ENCODE data around the gene ZMYND8.
A peak's percentile ranks its signal among the peaks of the same experiment; 100 is the strongest.
"Not testable (repeated sequence)": the region's sequence is repeated elsewhere in the genome, so short reads cannot be mapped to it uniquely, and the experiment has no call there.

ZMYND8 gene

DNA sequence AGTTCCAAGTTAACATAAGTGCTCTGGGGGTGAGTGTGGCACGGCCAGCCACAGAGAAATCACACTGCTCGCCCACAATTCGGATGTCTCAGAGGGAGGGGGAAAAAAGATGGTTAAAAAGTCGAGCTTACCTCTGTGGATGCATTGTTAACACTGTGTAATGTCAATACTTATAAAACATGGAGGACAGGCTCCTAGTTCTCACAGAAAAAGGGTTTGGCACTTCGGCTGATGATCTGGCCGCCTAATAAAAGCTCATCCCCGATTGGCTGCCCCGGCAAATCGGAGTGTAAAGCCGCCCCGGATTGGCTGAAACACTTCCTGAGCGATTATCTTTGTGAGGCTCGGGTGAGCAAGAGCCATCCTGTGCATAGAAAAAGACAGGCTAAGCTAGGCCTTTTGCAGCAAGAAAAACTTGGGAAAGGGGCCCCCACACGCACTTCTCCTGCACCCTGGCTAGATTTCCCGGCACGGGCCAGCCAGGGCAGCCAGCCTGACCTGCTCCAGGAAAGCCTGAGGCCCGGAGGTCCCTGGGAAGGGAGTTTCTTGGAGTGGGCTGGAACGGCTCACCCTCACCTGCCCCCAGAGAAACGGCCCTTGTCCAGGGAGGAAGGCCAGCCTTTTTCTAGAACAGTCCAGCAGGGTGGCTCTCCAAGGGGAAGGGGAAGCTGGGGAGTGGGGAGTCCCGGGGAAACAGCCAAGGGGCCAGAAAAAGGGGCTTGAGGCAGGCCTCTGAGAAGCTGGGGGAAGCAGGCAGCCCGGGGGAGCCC lies at the start of gene ZMYND8:
ZMYND8 (minus strand) TSS at position 174 of the 770 bp plus-strand sequence; CDS start at position 145, 29 bp downstream.
- peak; percentile 96 for DNase-seq

DNA sequence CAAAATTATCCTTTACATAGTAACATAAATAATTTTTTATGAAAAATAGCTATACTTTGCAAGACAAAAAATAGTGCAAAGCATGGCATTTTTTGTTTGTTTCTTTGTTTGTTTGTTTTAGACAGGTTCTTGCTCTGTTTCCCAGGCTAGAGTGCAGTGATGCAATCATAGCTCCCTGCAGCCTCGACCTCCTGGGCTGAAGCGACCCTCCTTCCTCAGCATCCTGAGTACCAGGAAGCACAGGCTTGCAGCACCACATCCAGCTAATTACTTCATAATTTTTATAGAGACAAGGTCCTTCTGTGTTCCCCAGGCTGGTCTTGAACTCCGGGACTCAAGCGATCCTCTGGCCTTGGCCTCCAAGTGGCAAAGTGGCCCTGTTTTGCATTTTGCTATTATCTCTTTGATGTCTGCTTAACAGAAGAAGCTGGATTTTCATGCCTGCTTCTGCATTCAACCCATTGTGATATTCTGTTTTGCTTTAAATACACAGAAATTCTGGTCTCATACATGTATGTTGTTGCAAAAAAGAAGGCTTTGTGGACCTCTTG lies 49.4 kb upstream of the ZMYND8 start:
- no peak for DNase-seq

DNA sequence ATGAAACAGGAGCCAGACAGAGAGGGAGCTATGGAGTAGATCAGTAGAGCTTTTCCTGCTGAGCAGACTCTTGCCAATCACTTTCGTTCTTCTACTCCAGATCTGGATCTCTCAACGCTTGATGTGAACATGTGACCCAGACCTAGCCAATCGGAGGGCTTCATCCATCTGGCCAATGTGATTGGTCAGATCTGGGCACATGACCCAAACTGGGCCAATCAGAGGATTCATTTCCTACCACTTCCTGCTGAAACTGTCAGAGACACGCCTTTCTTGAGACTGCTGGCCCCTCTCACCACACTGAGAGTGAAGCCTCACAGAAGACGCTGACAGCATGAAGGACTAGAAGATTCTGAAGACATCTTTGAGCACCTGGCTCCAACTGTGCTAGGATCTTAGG lies 44.2 kb upstream of the ZMYND8 start:
- no peak for DNase-seq

DNA sequence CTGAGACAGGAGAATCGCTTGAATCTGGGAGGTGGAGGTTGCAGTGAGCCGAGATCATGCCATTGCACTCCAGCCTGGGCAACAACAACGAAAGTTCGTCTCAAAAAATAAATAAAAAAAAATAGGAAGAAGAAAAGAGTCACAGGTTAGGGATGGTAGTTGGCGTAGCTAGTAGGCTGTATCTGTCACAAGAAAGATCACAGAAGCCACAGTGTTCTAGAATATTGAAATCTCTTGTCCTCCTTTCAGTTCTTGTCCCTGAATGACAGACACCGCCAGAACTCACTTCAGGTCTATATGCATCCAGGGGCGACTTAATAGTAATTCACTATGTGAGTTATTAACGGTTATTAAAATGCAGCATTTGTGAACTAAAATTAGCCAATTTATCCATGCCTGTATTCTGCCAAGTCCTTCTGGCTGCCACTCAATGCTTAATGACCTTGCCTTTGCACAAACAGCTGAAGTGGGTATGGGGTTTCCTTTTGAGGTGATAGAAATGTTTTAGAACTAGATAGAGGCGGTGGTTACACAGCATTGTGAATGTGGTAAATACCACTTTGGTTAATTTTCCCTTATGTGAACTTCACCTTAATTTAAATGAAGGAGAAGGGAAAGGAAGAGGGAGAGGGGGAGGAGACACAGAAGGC lies 41.3 kb upstream of the ZMYND8 start:
- DNase-seq, result peak; percentile 36

DNA sequence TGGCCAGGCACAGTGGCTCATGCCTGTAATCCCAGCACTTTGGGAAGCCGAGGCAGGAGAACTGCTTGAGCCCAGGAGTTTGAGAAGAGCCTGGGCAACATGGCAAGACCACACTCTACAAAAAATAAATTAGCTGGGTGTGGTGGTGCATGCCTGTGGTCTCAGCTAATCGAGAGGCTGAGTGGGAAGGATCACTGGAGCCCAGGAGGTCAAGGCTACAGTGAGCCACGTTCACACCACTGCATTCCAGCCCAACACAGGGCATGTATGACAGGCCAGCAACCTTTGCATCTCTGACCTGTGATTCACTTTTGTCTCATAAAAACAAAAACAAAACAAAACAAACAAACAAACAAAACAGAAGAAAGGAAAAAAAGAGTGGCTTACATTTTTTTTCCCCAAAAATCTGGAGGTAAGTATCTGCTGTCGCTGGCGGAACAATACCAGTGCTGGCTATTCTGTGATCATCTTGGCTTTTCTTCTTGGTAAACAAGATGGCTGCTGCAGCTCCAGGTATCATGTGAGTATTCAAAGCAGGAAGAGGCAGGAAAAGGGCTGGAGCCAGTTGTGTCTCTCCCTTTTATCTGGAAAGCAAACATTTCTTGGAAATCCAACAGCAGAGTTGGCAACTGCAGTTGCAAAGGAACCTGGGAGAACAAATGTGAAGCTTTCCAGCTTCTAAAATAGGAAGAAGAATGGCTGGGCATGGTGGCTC lies 40.4 kb upstream of the ZMYND8 start:
- DNase-seq, result no peak

DNA sequence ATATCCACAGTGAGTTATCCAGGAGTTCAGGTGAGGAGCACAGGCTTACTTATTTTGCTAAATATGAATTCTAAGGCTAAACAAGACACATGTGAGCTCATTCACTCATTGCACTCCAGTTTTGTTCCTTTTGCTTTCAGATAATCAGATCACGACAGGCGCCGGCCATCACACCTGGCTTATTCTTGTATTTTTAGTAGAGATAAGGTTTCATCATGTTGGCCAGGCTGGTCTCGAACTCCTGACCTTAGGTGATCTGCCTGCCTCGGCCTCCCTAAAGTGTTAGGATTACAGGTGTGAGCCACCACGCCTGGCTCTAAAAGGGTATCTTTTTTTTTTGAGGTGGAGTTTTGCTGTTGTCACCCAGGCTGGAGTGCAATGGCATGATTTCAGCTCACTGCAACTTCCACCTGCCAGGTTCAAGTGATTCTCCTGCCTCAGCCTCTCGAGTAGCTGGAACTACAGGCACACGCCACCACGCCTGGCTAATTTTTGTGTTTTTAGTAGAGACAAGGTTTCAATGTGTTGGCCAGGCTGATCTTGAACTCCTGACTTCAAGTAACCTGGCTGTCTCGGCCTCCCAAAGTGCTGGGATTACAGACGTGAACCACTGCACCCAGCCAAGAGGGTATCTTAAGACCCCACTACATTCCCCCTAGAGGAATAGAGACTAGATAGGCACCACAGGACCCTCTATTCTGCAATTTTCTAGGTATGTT lies 37.5 kb upstream of the ZMYND8 start:
- DNase-seq, result not testable (repeated sequence)

DNA sequence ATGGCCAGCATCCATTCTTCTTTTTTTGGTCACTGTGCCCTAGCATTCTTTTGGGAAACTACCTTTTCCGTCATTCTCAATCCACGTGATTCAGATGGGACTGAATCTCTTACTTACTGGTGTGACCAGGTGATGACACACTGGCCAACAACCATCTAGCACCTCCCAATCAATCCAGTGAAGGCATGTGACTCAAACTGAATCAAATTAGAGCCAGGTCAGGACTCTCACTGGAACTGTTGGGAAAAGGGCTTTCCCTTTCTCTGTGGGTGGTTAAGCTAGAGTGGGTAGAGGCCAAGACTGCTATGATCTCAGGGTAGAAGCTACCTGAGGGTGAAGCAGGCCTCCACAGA lies 36.2 kb upstream of the ZMYND8 start:
- no peak for DNase-seq

DNA sequence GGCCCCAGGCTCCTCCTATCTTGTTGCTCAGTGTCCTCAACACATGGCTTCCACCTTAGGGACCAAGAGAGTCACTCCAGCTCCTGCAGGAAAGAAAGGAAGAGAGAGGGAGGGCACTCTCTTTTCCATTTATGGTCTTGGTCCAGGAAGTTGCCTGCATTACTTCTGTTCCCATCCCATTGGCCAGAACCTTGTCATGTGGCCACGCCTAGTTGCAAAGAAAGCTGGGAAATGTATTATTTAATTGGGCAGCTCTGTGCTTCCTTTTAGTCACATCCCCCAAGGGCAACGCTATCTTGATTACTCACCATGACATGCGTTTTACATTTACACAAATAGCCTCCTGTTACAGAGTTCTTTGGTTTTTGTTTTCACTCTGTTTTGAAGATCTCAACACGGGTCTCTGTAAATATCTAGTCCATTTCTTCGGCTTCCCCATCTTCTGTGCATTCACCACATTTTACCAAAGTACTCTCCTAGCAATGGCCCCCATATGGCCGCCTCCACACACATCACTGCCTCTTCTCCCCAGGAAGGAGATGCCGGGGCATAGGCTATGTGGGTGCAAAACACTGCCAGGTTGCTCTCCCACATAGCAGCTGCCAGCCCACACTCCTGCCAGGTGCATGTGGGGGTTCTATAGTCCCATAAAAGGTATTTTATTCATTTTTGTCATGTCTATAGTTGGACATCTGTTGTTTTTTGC lies 35.7 kb upstream of the ZMYND8 start:
- peak; percentile 94 for DNase-seq

DNA sequence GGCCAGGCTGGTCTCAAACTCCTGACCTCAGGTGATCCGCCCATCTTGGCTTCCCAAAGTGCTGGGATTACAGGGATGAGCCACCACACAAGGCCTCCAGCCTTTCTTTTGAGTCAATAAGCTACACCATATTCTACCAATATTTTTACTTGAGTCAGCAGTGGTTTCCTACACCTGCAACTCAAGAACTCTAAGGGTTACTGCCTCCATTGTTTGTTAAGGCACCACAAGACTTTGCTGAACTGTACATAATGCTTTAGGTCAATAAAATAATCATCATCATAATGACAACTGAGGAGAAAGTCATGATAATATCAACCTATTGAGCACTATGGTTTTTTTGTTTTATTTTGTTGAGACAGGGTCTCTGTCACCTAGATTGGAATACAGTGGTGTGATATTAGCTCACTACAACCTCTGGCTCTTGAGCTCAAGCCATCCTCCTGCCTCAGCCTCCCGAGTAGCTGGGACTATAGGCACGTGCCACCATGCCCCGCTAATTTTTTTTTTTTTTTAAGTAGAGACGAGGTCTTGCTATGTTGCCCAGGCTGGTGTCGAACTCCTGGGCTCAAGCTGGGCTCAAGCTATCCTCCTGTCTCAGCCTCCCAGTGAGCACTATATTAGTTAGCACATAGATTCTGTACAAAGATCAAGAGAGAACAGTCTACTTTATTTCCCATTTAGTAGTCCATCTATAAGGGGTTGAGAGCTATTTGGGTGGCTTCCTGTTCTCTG lies 34.9 kb upstream of the ZMYND8 start:
- DNase-seq, result no peak

DNA sequence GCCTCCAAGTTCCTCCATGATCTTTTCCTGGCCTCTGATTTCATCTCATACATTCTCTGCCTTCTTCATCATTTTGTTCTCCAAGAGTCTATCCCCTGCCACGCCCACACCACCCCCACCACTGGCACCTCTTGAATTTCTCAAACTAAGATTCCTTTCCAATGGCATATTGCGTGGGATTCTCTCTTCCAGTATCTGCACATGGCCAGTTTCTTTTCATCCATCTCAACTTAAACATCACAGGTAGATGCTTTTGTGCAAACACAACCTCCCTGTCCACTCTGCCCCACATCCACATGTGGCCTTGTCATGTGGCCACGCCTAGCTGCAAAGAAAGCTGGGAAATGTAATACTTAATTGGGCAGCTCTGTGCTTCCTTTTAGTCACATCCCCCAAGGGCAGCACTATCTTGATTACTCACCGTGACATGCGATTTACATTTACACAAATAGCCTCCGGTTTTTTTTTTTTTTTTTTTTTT lies 33.4 kb upstream of the ZMYND8 start:
- DNase-seq, result peak; percentile 45

DNA sequence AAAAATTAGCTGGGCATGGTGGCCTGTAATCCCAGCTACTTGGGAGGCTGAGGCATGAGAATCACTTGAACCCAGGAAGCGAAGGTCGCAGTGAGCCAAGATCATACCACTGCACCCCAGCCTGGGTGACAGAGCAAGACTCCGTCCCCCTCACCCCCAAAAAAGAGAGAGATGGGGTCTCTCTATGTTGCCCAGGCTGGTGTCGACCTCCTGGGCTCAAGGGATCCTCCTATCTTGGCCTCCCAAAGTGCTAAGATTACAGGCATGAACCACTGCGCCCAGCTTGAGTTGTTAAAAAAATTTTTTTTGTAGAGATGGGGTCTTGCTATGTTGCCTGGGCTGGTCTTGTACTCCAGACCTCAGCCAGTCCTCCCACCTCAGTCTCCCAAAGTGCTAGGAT lies 29.5 kb upstream of the ZMYND8 start:
- DNase-seq, result not testable (repeated sequence)

DNA sequence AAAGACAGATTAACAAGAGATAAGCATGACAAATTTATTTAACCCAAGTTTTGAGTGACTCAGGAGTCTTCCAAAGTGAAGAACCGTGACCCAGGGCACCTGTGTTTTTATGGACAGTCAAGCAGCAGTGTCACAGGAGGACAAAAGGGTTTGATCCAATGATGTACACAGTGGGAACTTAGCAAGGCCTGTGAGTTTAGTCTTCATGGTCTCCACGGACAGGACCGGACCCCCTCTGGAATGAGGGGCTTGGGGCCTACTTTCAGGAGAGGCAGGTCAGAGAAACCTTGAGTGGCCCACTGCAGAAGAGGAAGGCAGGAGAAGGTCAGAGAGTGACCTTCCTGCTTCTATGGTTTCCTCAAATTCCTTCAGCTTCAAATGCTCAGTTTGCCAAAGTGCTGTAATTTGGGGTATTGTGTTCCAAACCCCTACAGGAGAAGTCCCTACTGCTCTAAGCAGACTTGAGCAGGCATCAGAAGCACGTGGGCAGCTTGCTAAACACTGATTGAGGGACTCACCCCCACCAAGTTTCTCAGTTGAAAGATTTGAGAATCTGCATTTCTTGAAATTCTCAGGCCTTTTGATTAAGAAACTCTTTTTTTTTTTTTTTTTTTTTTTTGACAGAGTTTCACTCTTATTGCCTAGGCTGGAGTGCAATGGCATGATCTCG lies 26.4 kb upstream of the ZMYND8 start:
- DNase-seq, result no peak

DNA sequence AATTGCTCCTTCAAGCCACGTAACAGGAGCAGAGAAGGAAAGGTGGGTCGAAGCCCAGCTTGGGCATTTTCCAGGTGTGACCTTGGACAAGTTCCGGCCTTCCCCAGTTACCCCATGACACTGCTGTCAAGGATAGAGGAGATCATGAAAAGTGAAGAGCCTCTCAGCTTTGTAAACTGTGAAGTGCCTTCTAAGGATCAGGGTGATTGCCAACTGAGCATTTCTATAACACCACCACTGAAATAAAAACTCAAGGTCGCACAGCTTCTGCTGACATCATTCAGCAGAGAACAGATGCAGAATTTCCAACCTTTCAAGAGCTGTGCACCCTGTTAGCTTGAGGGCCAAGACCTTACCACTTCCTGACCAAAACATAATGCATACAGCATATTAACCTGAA lies 24.0 kb upstream of the ZMYND8 start:
- no peak for DNase-seq

DNA sequence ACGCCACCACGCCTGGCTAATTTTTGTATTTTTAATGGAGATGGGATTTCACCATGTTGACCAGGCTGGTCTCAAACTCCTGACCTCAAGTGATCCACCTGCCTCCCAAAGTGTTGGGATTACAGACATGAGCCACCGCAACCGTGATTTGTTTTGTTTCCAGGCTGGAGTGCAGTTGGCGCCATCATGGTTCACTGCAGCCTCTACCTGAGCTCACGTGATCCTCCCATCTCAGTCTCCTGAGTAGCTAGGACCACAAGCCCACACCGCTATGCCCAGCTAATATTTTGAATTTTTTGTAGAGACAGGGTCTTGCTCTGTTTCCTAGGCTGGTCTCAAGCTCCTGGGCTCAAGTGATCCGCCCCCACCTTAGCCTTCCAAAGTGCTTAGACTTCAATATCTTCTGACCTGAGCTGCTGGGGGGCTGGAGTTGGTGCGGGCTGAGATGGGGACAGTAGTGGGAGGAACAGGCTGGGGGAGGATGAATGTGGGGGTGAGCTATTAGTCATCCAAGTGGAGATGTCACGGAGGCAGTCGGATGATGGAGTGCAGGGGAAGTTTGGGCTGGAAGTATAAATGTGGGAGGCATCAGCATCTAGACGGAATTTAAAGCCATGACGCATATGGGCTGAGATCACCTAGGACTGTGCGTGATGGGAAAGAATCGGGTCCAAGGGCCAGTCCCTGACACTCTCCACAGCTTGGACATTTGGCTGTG lies 23.1 kb upstream of the ZMYND8 start:
- DNase-seq, result no peak

DNA sequence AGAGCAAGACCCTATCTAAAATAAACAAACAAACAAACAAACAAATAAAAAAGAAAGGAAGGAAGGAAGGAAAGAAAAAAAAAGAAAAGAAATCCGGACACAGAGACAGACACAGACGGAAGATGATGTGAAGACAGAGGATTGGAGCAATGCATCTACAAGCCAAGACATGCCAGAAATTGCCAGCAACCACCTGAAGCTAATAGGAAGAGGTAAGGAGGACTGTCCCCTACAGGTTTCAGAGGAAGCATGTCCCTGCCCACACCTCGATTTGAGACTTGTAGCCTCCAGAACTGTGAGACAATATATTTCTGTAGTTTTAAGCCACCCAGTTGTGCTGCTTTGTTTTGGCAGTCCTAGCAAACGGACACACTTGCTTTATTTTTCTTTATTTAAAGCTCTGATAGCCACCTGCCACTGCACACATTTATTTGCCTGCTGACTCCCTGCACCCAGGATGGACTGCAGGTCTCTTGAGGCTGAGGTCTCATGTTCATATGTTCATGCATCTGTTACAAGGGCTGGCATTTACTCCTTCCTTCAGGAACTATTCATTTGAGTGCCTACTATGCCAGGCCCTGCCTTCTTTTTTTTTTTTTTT lies 20.7 kb upstream of the ZMYND8 start:
- no peak for DNase-seq

DNA sequence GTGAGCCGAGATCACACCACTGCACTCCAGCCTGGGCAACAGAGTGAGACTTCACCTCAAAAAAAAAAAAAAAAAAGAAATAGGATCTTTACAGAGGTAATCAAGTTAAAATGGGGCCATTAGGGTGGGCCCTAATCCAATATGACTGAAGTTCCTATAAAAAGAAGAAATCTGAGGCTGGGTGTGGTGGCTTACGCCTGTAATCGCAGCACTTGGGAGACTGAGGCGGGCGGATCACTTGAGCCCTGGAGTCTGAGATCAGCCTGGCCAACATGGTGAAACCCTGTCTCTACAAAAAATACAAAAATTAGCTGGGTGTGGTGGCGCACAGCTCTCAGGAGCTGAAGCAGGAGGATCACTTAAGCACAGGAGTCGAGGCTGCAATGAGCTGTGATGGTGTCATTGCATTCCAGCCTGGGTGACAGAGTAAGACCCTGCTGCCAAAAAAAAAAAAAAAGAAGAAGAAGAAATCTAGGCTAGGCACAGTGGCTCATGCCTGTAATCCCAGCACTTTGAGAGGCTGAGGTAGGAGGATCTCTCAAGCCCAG lies 19.7 kb upstream of the ZMYND8 start:
- DNase-seq, result not testable (repeated sequence)

DNA sequence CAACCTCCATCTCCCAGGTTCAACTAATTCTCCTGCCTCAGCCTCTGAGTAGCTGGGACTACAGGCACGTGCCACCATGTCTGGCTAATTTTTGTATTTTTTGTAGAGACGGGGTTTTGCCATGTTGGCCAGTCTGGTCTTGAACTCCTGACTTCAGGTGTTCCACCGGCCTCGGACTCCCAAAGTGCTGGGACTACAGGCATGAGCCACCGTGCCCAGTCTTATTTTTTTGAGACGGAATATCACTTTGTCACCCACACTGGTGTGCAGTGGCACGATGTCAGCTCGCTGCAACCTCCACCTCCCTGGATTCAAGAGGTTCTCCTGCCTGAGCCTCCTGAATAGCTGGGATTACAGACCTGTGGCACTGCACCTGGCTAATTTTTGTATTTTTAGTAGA lies 17.6 kb upstream of the ZMYND8 start:
- DNase-seq, result not testable (repeated sequence)

DNA sequence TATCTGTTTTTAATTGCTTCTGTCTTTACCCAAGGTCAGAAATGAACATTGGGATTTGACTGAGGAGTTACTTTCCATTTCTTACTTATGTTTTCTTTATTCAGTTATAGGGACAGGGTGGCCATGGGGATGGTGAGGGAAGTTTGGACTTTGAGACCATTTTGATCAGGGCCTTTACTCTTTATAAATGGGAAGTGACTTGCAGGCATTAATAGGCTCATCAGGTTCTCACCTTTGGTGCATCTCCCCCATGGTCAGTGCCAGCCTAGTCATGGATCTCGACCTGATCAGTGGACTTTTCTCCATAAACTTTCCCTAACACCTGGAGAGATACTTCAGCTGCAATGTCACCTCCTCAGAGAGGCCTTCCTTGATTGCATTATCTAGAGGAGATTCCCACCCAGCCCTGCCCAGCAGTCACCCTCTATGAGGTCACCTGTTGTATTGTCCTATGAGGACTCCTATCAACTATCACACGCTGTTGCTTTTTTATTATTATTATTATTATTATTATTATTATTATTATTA lies 16.8 kb upstream of the ZMYND8 start:
- DNase-seq, result no peak

Data from hematopoietic multipotent progenitor cell treated with erythropoietin and hydrocortisone succinate and interleukin-3 and kit ligand, for 6 days (in vitro differentiated cells).